Erythroblast (primary cell): ENCODE data around the gene CHMP6.

ENCODE experiments used
- GATA1 ChIP-seq: IDR thresholded peaks from 2 replicates; pipeline ENCODE4 v1.6.1; 2011; ENCODE audit warnings: low read depth, mild to moderate bottlenecking, control low read depth, low read length, moderate library complexity
- POLR2A ChIP-seq: IDR thresholded peaks from 2 replicates; pipeline ENCODE4 v1.6.1; 2011; ENCODE audit warnings: mild to moderate bottlenecking, low read length

DNA sequence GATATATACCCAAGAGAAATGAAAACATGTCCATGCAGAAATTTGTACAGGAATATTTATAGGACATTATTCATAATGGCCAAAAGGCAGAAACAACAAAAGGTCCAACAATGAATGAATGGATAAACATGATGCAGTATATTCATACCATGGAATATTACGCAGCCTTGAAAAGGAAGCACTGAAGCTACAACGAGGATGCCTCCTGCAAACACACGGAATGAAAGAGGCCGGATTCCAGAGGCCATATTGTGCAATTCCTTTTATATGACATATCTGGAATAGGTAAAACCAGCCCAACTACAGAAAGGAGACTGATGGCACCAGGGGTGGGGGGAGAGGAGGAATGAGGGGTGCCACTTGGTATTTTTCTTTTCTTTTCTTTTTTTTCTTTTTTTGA, 14.5 kb upstream of the CHMP6 start:
- no peak for TF ChIP-seq POLR2A
- TF ChIP-seq GATA1: no peak
